ENCODE data around the gene TIE1.

- no peak for TF ChIP-seq CTCF (IDR thresholded peaks at IDR 0.05)
- no peak for TF ChIP-seq EP300 (IDR thresholded peaks at IDR 0.05)
- no peak for TF ChIP-seq POLR2A (IDR thresholded peaks at IDR 0.05)
Observed at GRCh38 chr1:43313771-43314170, 13.0 kb downstream of the TIE1 start.
